ENCODE data around the gene AFAP1L2. TPM values are rescaled to one million over a fixed set of nuclear protein-coding genes. Genes with fewer than 3 reads are reported as not detected.

AFAP1L2 gene
- total RNA-seq, 1 experiment from 2014 or later = 170 TPM

GRCh38 chr10:114398587-114399331 is 5.5 kb downstream of the AFAP1L2 start:
- DNase-seq (ENCODE audit: low read depth, low spot score) (no peak), ATAC-seq (no peak)
- peak overlapping the region; percentile 95 for H3K27ac ChIP-seq (ENCODE audit: low read length)
- in situ Hi-C loops (cut with HindIII; ENCODE audit: low pct_unique_long_range_greater_than_20kb, low sequenced_read_pairs) (no loop called here), intact Hi-C loops (cut with micrococcal nuclease; ENCODE audit: unreplicated experiment) (no loop called here)
- no peak for TF ChIP-seq POLR2AphosphoS5 (IDR thresholded peaks at IDR 0.05; ENCODE audit: low read depth, low read length)
- no peak for TF ChIP-seq CTCF (IDR thresholded peaks at IDR 0.05)
- no peak for TF ChIP-seq TCF7L2 (IDR thresholded peaks at IDR 0.05; ENCODE audit: low read depth, low read length)
- no peak for TF ChIP-seq SIN3A (IDR thresholded peaks at IDR 0.05; ENCODE audit: borderline replicate concordance, insufficient read depth, low read depth, low read length)
- no peak for TF ChIP-seq REST (IDR thresholded peaks at IDR 0.05; ENCODE audit: insufficient read depth in 1 of 2, low read depth in 2 of 2, low read length in 1 of 2)
- no peaks in the 10 kb centered on the region for H3K9me3 ChIP-seq (ENCODE audit: control insufficient read depth, insufficient read depth, low read depth, low read length)
- no peak overlapping the region for H3K4me3 ChIP-seq (ENCODE audit: low read depth in 2 of 2, low read length in 2 of 2)
- BruUV-seq (replicated peaks) = no TSS peak
- H3K27me3 ChIP-seq (ENCODE audit: control insufficient read depth, insufficient read depth, low read length) = no peaks in the 10 kb centered on the region
- POLR2A ChIA-PET = no interaction called here
- H3K4me1 ChIP-seq (ENCODE audit: control insufficient read depth, insufficient read depth, low read length) = peaks cover 90% of the 10 kb centered on the region
- CTCF ChIA-PET = interaction anchor here (1.1 kb wide), 1 partner anchor 95 kb away, joined by 3 read pairs; no protein-coding TSS in a partner anchor
- H3K36me3 ChIP-seq (ENCODE audit: control insufficient read depth, insufficient read depth, low read length) = no peaks in the 10 kb centered on the region

GRCh38 chr10:114397651-114398145 is 6.6 kb downstream of the AFAP1L2 start:
- H3K4me3 ChIP-seq (ENCODE audit: low read depth in 2 of 2, low read length in 2 of 2) = no peak overlapping the region
- DNase-seq (ENCODE audit: low read depth, low spot score) (no peak), ATAC-seq (peak; percentile 42)
- peaks cover 100% of the 10 kb centered on the region for H3K4me1 ChIP-seq (ENCODE audit: control insufficient read depth, insufficient read depth, low read length)
- ChIA-PET POLR2A (no interaction called here), CTCF (interaction anchor here (1.1 kb wide), 1 partner anchor 94 kb away, joined by 3 read pairs; no protein-coding TSS in a partner anchor)
- TF ChIP-seq TCF7L2 (IDR thresholded peaks at IDR 0.05; ENCODE audit: low read depth, low read length) = peak; percentile 72
- no peak for TF ChIP-seq SIN3A (IDR thresholded peaks at IDR 0.05; ENCODE audit: borderline replicate concordance, insufficient read depth, low read depth, low read length)
- no peak for TF ChIP-seq POLR2AphosphoS5 (IDR thresholded peaks at IDR 0.05; ENCODE audit: low read depth, low read length)
- TF ChIP-seq CTCF (IDR thresholded peaks at IDR 0.05) = peak; percentile 35; the same call in 1 of the 2 replicates
- TF ChIP-seq REST (IDR thresholded peaks at IDR 0.05; ENCODE audit: insufficient read depth in 1 of 2, low read depth in 2 of 2, low read length in 1 of 2) = no peak
- intact Hi-C loops (cut with micrococcal nuclease; ENCODE audit: unreplicated experiment) = no loop called here
- in situ Hi-C loops (cut with HindIII; ENCODE audit: low pct_unique_long_range_greater_than_20kb, low sequenced_read_pairs) = no loop called here
- no peaks in the 10 kb centered on the region for H3K27me3 ChIP-seq (ENCODE audit: control insufficient read depth, insufficient read depth, low read length)
- no peaks in the 10 kb centered on the region for H3K9me3 ChIP-seq (ENCODE audit: control insufficient read depth, insufficient read depth, low read depth, low read length)
- no peaks in the 10 kb centered on the region for H3K36me3 ChIP-seq (ENCODE audit: control insufficient read depth, insufficient read depth, low read length)
- BruUV-seq (replicated peaks) = no TSS peak
- peak overlapping the region; percentile 95 for H3K27ac ChIP-seq (ENCODE audit: low read length)

Data from Panc1 (cell line).